RWPE2 (cell line): Measurements from ENCODE around the gene DLK2.

ENCODE experiments used
- ATAC-seq: fragments of 200-7000 bp; cut with Tn5 transposase; 3 replicates; pipeline ENCODE4 v1.9.1; 2021; ENCODE audit warnings: low read depth
- DNase-seq: peaks from one replicate; pipeline ENCODE4 v3.0.0-alpha.2; 2020; ENCODE audit warnings: low spot score
- H3K27ac ChIP-seq: fragments of 450-650 bp; 2 replicates; pipeline ENCODE4 v1.5.1; 2017; ENCODE audit warnings: mild to moderate bottlenecking; ENCODE audit not compliant: poor library complexity, severe bottlenecking
- H3K27me3 ChIP-seq: fragments of 250-450 bp; sonication (Bioruptor Pico); 2 replicates; pipeline ENCODE4 v1.5.1; 2021; ENCODE audit warnings: mild to moderate bottlenecking, moderate library complexity; ENCODE audit not compliant: insufficient read depth, poor library complexity, severe bottlenecking
- H3K36me3 ChIP-seq: fragments of 250-450 bp; sonication (Bioruptor Pico); 2 replicates; pipeline ENCODE4 v1.5.1; 2020; ENCODE audit warnings: low read depth, mild to moderate bottlenecking, moderate library complexity
- H3K4me1 ChIP-seq: fragments of 250-450 bp; sonication (Bioruptor Pico); 2 replicates; pipeline ENCODE4 v1.5.1; 2021; ENCODE audit warnings: mild to moderate bottlenecking, moderate library complexity; ENCODE audit not compliant: insufficient read depth, poor library complexity, severe bottlenecking
- H3K4me3 ChIP-seq: fragments of 250-450 bp; sonication (Bioruptor Pico); 2 replicates; pipeline ENCODE4 v1.5.1; 2021; ENCODE audit warnings: mild to moderate bottlenecking, moderate library complexity; ENCODE audit not compliant: severe bottlenecking
- H3K9me3 ChIP-seq: fragments of 250-450 bp; sonication (Bioruptor Pico); 2 replicates; pipeline ENCODE4 v1.5.1; 2021; ENCODE audit warnings: mild to moderate bottlenecking, moderate library complexity; ENCODE audit not compliant: severe bottlenecking
- CTCF ChIP-seq: fragments of 450-650 bp; IDR thresholded peaks from one replicate; pipeline ENCODE4 v1.5.1; 2017; ENCODE audit warnings: mild to moderate bottlenecking, moderate library complexity; ENCODE audit not compliant: poor library complexity, severe bottlenecking

The DLK2 gene

GRCh38 chr6:43457643-43458042 lies 2.3 kb upstream of the DLK2 start:
- no peaks in the 10 kb centered on the region for H3K27me3 ChIP-seq

GRCh38 chr6:43454696-43455530 lies 435 bp downstream of the DLK2 start:
- DNase-seq (peak; percentile 84), ATAC-seq (peak; percentile 67)
- Histone ChIP-seq H3K27me3 (no peaks in the 10 kb centered on the region), H3K9me3 (no peaks in the 10 kb centered on the region), H3K36me3 (peaks cover 39% of the 10 kb centered on the region), H3K4me1 (no peaks in the 10 kb centered on the region), H3K27ac (peak overlapping the region; percentile 79), H3K4me3 (peak overlapping the region; percentile 57)
- peak; percentile 77 for TF ChIP-seq CTCF

More at GRCh38 chr6:43457643-43458042, 2.3 kb upstream of the DLK2 start:
- Histone ChIP-seq H3K36me3 (peaks cover 17% of the 10 kb centered on the region), H3K27ac (no peak overlapping the region), H3K4me1 (no peaks in the 10 kb centered on the region), H3K9me3 (no peaks in the 10 kb centered on the region), H3K4me3 (no peak overlapping the region)
- TF ChIP-seq CTCF, result no peak
- DNase-seq (no peak), ATAC-seq (no peak)

GRCh38 chr6:43454290-43454695 lies 1.1 kb downstream of the DLK2 start:
- DNase-seq (no peak), ATAC-seq (peak; percentile 1; the same call in 1 of the 3 replicates)
- H3K4me3 ChIP-seq, result peak overlapping the region; percentile 57
- H3K9me3 ChIP-seq, result no peaks in the 10 kb centered on the region
- no peaks in the 10 kb centered on the region for H3K27me3 ChIP-seq
- peak overlapping the region; percentile 79 for H3K27ac ChIP-seq
- H3K36me3 ChIP-seq, result peaks cover 40% of the 10 kb centered on the region
- peak; percentile 93 for TF ChIP-seq CTCF
- no peaks in the 10 kb centered on the region for H3K4me1 ChIP-seq

GRCh38 chr6:43453831-43454230 lies 1.5 kb downstream of the DLK2 start:
- peak overlapping the region; percentile 79 for H3K27ac ChIP-seq
- no peak for TF ChIP-seq CTCF
- DNase-seq, result no peak
- H3K36me3 ChIP-seq, result peaks cover 40% of the 10 kb centered on the region
- no peak for ATAC-seq
- no peak overlapping the region for H3K4me3 ChIP-seq
- no peaks in the 10 kb centered on the region for H3K9me3 ChIP-seq
- no peaks in the 10 kb centered on the region for H3K27me3 ChIP-seq
- no peaks in the 10 kb centered on the region for H3K4me1 ChIP-seq

GRCh38 chr6:43452896-43453295 lies 2.5 kb downstream of the DLK2 start:
- Histone ChIP-seq H3K36me3 (peaks cover 44% of the 10 kb centered on the region), H3K9me3 (no peaks in the 10 kb centered on the region), H3K4me1 (no peaks in the 10 kb centered on the region), H3K27me3 (no peaks in the 10 kb centered on the region), H3K27ac (no peak overlapping the region), H3K4me3 (no peak overlapping the region)
- ATAC-seq (no peak), DNase-seq (no peak)
- TF ChIP-seq CTCF, result no peak
